Heart right ventricle (tissue), 16 donors: ENCODE data around the gene MXRA5. TPM values are rescaled to one million over a fixed set of nuclear protein-coding genes. Genes with fewer than 3 reads are reported as not detected.

Source experiments
- ATAC-seq, 8 donors: fragments of 200-7000 bp; cut with Tn5 transposase; one replicate each; pipeline ENCODE4 v1.9.1; 2020; ENCODE audit warnings: mild to moderate bottlenecking in 8 of 8, moderate library complexity in 8 of 8, moderate number of reproducible peaks in 1 of 8
- DNase-seq, 2 donors: peaks; one replicate each; pipeline ENCODE4 v3.0.0-alpha.2; 2020
- H3K27ac ChIP-seq, 10 donors: fragments of 200-600 bp; sonication (generic) in 2 of 10; one replicate each; pipeline versions ENCODE4 v1.5.0 to v1.8.0; 2020 to 2022; ENCODE audit warnings: mild to moderate bottlenecking in 3 of 10
- H3K27me3 ChIP-seq, 7 donors: fragments of 200-600 bp; one replicate each; pipeline ENCODE4 v1.8.0; 2021 to 2022; ENCODE audit warnings: mild to moderate bottlenecking in 2 of 7
- H3K36me3 ChIP-seq, 9 donors: fragments of 200-600 bp; sonication (generic) in 1 of 9; one replicate each; pipeline versions ENCODE4 v1.5.0 to v1.8.0; 2020 to 2022; ENCODE audit warnings: mild to moderate bottlenecking in 2 of 9
- H3K4me1 ChIP-seq, 9 donors: fragments of 200-600 bp; sonication (generic) in 1 of 9; one replicate each; pipeline versions ENCODE4 v1.5.0 to v1.8.0; 2020 to 2022; ENCODE audit warnings: mild to moderate bottlenecking in 4 of 9
- H3K4me3 ChIP-seq, 10 donors: fragments of 200-600 bp; sonication (generic) in 2 of 10; one replicate each; pipeline versions ENCODE4 v1.5.0 to v1.8.0; 2020 to 2022; ENCODE audit warnings: mild to moderate bottlenecking in 7 of 10, moderate library complexity in 2 of 10
- H3K9me3 ChIP-seq, 11 donors: fragments of 200-600 bp in 10 of 11; sonication (generic) in 2 of 11; one replicate each; pipeline versions ENCODE4 v1.5.0 to v1.8.0; 2013 to 2022; ENCODE audit warnings: mild to moderate bottlenecking in 2 of 11, control low read depth in 1 of 11, moderate library complexity in 1 of 11
- CTCF ChIP-seq, 9 donors: fragments of 200-600 bp; sonication (generic) in 2 of 9; IDR thresholded peaks; one replicate each; pipeline versions ENCODE4 v1.5.0 to v1.8.0; 2021 to 2022; ENCODE audit warnings: antibody characterized with exemption in 9 of 9, mild to moderate bottlenecking in 5 of 9, moderate library complexity in 1 of 9
- WGBS, 2 donors: extraction: QIAGEN DNeasy Blood & Tissue Kit; methylation state at CpG; one replicate each; pipeline ENCODE4 v1.1.7; 2013; ENCODE audit warnings: inconsistent platforms in 1 of 2; 5-methylcytosine and 5-hydroxymethylcytosine counted together
- intact Hi-C, 10 donors: fragments of 100-400 bp; cut with DNase I; formaldehyde crosslinking; loops; one replicate each; pipeline versions ENCODE4 v1.11.1 to v1.14.2; 2022
- polyA plus RNA-seq, 2 donors: library from polyadenylated mRNA; stranded (reverse); fragments of 200-250 nt; gene quantifications; one replicate each; pipeline ENCODE4 v1.2.3, GENCODE V29; 2013
- total RNA-seq, 10 donors: library from RNA; stranded (reverse); fragmentation: NEBNext Ultra II Directional in 3 of 10; extraction: Animal tissue kit (Norgen Biotek cat#: 25700) in 3 of 10; gene quantifications; one replicate each; pipeline versions ENCODE4 v1.2.1 to v1.2.4, GENCODE V29; 2021 to 2023
- donor health status: Arrhythmogenic right ventricular cardiomyopathy.
- donor health status: ischemic (EF 13 %, LVEDD 7.1; RV severe dilation, severe dysfunction).
- donor health status: healthy with polysubstance abuse.
- donor health status: DM: no; HTN: yes; CAD: no.
- donor health status: DM: no; HTN: no; CAD: no.
- donor health status: ischemic (EF 25% LVEDD 6.9; RV normal size, moderate dysfunction).
- donor health status: ischemic (EF 25% LVEDD 5.7; RV mildly dilated, moderate dysfunction).
- donor health status: healthy.
- donor health status: DM: yes; HTN: yes; CAD: no.
- donor health status: Ischemic cardiomyopathy.
- donor health status: ischemic (EF 35%, LVEDD 5.7; RV mildly dilated, moderate dysfunction).
- donor health status: nonischemic (EF 11% LVEDD 7.7; RV severe dilation, severe dysfunction).
- donor health status: DM: yes; HTN: yes; CAD: no.
- donor health status: PGD.
- donor health status: ischemic (EF 29% LVEDD 5.4; RV normal size, mild dysfunction).
- donor health status: nonischemic (EF 23%, LVEDD 6.1; RV moderate dilation, normal function).

Gene MXRA5
- total and polyA plus RNA-seq, 12 donors = 0.15 to 44.2 (median 9.8) TPM

GRCh38 chrX:3384327-3384726, 37.9 kb upstream of the MXRA5 start:
- 67 to 69% methylated on average over 3 of the region's 3 CpGs for WGBS, 2 donors
- Histone ChIP-seq H3K4me1 (no peaks in the 10 kb centered on the region), H3K27me3 (no peaks in the 10 kb centered on the region), H3K36me3 (no peaks in the 10 kb centered on the region), H3K9me3 (no peaks in the 10 kb centered on the region), H3K27ac (no peak overlapping the region), H3K4me3 (no peak overlapping the region)
- DNase-seq = no peak
- ATAC-seq = no peak
- intact Hi-C loops = no loop called here
- TF ChIP-seq CTCF (IDR thresholded peaks at IDR 0.05) = no peak

- intact Hi-C loops = no loop called here
- DNase-seq (no peak), ATAC-seq (no peak)
- H3K4me3 ChIP-seq = no peak overlapping the region
- WGBS, 2 donors = 60 to 67% methylated on average over 3 of the region's 3 CpGs
- no peaks in the 10 kb centered on the region for H3K36me3 ChIP-seq
- TF ChIP-seq CTCF (IDR thresholded peaks at IDR 0.05) = no peak
- no peak overlapping the region for H3K27ac ChIP-seq
- H3K9me3 ChIP-seq = peaks cover 0 to 7% (median 0%) of the 10 kb centered on the region in 11 donors
- H3K27me3 ChIP-seq = no peaks in the 10 kb centered on the region
- H3K4me1 ChIP-seq = no peaks in the 10 kb centered on the region
Observed at GRCh38 chrX:3380603-3381002, 34.2 kb upstream of the MXRA5 start.

GRCh38 chrX:3379111-3379510, 32.7 kb upstream of the MXRA5 start:
- Histone ChIP-seq H3K36me3 (no peaks in the 10 kb centered on the region), H3K4me3 (no peak overlapping the region), H3K9me3 (peaks cover 0 to 7% (median 0%) of the 10 kb centered on the region in 11 donors), H3K4me1 (no peaks in the 10 kb centered on the region), H3K27me3 (no peaks in the 10 kb centered on the region), H3K27ac (no peak overlapping the region)
- DNase-seq (no peak), ATAC-seq (no peak)
- 56 to 61% methylated on average over 4 of the region's 4 CpGs for WGBS, 2 donors
- intact Hi-C loops = no loop called here
- no peak for TF ChIP-seq CTCF (IDR thresholded peaks at IDR 0.05)

GRCh38 chrX:3378156-3378555, 31.7 kb upstream of the MXRA5 start:
- Histone ChIP-seq H3K4me1 (no peaks in the 10 kb centered on the region), H3K9me3 (peaks cover 0 to 8% (median 0%) of the 10 kb centered on the region in 11 donors), H3K27me3 (no peaks in the 10 kb centered on the region), H3K4me3 (no peak overlapping the region), H3K36me3 (no peaks in the 10 kb centered on the region), H3K27ac (no peak overlapping the region)
- WGBS, 2 donors = 43 to 49% methylated on average over 4 of the region's 4 CpGs
- DNase-seq (no peak), ATAC-seq (no peak)
- TF ChIP-seq CTCF (IDR thresholded peaks at IDR 0.05) = no peak
- intact Hi-C loops = no loop called here
